HS-27A (cell line): Measurements from ENCODE around the gene APOA1.
A peak's percentile ranks its signal among the peaks of the same experiment; 100 is the strongest.

Source experiments
- DNase-seq: peaks from one replicate; pipeline ENCODE4 v3.0.0-alpha.2; 2012; ENCODE audit warnings: low read depth, missing footprints

Gene APOA1

DNA sequence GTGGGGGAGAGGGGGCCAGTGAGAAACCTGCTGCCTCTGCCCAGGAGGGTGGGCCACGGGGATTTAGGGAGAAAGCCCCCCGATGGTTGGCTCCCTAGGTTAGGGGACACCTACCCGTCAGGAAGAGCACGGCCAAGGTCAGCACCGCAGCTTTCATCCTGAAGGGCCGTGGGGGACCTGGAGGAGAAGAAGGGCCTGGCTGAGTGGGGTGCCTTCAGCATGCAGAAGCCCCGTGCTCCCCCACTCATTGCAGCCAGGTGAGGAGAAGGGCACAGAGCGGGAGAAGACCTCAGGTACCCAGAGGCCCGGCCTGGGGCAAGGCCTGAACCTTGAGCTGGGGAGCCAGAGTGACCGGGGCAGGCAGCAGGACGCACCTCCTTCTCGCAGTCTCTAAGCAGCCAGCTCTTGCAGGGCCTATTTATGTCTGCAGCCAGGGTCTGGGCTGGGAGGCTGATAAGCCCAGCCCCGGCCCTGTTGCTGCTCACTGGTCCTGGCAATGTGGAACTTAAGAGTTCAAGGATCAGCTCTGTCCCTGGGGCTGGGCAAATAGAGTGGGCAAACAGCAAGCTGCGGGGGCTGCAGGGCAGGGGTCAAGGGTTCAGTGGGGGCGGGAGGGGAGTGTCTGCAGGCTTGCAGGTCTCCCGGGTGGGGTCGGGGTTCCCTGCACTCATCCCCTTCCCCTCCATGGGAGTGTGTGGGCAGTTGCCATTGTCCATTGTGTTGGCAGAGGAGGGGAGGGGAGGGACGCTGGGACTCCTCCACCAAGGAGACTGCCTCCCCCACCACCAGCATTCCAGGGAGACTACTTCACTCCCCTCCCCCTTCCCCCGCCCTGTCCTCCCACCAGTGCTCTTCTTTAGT, at the start of gene APOA1:
TSS of gene APOA1 (minus strand) at position 392 of the 861 bp plus-strand sequence. CDS start at position 157, 235 bp downstream.
- no peak for DNase-seq

GRCh38 chr11:116885951-116886655, 48.7 kb upstream of the APOA1 start:
- DNase-seq: no peak

DNA sequence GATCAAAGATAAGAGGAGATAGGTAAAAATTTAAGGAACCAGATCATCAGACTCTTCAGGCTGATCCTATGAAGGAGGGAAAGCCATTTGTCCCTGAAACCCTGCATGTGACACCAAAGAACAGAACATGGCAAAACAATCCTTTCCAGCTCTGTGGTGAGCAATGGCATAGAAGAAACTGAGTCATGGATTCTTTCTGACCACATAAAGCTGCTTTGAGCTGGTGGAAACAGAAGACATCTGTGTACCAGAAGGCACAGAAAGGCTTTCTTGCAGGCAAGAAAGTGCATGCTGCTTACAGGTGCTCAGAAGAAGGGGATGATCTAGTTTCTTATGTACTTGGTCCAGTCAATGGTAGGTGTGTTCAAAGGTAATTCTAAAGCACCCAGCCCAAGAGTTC, 45.0 kb upstream of the APOA1 start:
- DNase-seq: no peak

DNA sequence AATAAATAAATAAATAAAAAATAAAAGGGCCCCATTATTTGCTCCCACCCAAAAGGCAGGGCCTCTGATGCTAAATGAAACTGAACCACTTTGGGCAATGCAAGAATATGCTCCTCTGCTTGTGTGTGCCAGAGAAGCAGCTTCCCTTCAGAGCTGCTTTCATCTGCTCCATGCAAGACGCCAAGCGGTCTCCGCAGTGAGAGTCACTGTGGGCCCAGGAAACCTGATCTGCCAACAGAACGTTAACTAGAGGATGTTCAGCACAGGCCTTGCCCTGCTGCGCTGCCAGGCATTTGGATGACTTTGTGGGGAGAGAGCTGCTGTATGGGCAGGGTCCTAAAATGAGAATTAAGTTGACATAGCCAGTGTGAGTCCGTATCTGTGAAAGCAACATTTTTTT, 43.7 kb upstream of the APOA1 start:
- no peak for DNase-seq

DNA sequence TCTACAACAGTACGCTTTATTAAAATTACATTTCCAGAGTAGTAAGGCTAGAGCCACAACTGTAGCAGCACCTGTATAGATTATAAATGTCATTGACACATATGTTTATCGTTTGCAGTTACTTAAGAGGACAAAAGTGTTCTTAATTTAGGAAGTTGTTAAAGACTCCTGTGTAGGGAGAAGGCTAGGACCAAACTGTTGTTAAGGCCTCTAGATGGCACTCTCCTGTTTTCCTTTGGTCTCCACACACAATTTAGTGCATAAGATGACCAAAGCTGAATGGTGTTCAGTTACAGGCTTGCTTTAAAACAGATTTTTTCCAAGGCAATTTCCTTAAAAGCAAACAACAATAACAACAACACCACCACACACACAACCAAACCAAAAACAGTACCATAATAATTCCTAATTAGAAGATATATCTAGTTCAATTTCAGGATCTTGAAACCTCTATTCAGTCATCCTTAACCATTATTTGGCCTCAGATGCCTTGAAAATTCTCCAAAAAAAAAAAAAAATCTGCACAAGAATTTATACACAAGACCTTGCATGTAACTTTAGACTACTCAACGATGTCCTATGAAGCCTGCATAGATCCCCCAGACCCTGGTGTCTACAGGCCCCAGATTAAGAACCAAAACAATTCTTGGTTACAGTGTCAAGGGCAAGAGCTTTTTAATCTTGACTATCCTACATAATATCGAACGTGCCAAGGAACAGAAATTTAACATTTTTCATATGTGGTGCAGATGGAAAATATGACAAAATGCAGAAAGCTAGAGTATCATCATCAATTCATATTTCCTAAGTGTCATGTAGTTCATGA, 42.6 kb upstream of the APOA1 start:
- peak; percentile 23 for DNase-seq

DNA sequence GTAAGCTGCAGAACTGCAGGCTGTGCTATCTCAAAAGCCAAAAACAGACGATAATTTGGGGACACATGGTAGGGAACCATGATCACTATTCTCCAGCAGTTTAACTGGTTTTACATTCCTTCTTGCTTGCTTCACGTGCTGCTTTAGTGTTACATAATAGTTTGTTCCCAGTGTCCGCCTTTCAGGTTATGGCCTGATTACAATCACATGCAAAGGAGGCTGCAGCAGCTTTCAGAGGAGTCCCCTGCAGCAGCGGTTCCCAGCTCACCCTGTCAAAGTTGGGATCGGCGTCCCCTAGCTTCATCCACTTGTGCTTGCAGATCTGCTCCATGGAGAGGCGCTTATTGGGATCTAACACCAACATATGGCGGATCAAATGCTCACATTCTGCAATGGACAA, 39.2 kb upstream of the APOA1 start:
- no peak for DNase-seq

DNA sequence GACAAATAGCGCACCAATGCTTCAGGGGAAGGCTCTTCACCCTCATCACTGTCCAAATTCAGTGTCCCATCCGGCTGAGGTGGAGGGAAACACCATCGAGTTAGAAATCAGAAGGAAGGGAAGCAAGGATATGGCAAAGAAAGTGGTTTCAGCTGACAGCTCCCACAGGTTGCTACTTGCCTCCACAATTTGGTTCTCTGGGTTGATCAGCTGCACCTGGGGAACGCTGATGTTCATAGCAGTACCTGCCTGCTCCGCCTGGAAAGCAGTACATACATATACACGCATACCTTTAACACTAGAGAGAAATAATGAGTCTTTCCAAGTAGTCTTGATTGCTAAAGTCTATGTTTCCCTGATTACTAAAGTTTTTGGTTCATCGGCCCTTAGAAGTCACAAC, 37.8 kb upstream of the APOA1 start:
- DNase-seq: no peak

GRCh38 chr11:116874251-116874650, 36.8 kb upstream of the APOA1 start:
- no peak for DNase-seq

DNA sequence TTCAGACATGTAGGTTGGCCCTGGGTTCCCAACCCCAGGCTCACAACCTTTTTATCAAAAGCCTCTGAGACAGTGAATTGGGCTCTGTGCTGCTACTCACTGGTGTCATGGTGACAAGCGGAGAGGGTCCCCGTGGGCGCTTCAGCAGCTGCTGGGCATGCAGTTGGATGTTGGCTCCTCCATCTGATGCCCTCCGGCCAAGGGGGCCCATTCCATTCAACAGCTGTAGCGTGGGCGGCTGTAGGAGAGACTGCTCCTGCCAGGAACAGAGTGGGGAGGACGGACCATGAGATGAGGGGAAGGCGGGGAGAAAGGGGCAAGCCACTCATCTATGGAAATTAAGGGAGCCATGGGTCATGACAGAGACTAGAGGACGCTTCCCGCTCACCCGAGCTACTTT, 36.0 kb upstream of the APOA1 start:
- DNase-seq: no peak

GRCh38 chr11:116871248-116871647, 33.8 kb upstream of the APOA1 start:
- no peak for DNase-seq

GRCh38 chr11:116870054-116870453, 32.6 kb upstream of the APOA1 start:
- DNase-seq: no peak

DNA sequence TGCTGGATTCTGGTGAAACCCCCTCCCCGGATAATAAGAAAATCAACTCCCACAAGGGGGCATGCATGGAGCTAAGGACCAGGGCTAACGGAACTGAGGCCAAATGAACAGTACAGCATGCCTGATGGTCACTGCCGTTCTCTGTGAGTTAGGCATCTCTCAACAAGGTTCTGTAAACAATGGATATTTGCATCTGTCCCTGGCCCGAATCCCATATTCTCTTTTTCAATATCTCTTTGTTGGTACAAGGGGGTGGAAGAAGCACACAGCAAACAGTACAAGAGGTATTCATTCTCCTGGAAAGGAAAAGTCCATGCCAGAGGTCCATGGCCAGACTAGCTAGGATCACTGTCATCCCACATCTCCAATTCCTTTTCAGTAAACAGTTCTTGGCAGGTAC, 32.2 kb upstream of the APOA1 start:
- DNase-seq: no peak

DNA sequence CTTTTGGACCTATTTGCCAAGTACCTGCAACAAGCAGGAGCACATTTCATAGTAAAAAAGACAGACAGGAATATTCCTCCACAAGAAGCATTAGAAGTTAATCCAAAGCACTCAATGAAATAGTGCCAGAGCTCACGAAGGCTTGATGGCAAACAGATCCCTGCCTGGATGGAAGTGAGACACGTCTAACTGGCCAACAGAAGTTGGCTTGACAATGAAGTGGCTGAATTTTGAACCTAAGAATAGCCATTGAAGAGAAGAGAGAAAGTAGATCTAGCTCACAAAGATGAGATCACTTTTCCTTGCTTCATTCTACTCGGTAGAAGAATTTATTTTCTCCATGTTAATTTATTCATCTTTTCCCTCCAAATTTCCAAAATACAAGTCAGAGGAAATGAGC, 30.6 kb upstream of the APOA1 start:
- no peak for DNase-seq

DNA sequence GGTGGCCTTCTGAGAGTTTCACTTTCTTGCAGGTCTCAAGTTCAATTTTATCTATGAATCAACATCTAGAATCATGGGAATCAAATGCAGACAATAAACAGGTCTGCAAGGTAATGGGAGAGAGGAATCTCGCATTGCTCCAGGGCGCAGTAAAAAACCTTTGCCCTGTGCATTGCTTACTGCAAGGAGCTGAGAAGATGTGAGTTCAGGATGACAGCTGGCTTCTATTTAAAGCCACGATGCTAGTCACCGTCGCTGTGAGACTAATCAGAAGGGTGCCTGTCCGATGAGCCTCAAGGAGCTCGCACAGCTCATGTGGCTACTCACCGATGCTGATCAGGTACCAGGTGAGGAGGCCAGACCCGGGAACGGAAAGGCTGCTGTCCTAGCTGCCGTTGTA, 30.2 kb upstream of the APOA1 start:
- DNase-seq: no peak

DNA sequence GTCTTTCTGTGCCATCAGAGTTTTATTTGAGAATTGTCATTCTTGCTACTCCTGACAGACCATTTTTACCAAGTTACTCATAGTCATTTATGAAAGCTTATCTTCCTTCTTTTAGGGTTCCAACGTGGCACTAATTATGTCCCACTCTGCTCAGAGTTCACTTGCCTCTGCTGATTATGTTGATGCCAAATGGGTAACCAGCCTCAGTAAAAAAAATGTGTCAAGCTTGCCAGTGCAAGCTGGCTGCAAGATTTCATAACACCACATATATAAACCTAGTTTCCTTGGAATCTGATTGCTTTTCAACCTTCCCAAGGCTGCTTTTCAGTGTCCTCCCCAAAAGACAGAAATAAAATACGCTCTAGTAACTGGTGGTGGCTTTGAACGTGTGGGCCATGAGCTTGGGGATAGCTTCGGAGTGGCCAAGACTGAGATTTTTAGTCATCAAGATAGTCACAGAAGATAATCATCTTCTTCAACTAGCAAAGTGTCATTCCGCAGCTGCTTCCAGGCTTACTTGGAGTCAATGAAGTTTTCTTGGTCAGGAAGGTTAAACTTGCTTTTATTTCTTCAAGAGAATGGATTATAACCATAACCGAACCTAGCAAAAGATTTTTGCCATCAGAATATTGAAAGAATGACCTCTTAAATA, 29.5 kb upstream of the APOA1 start:
- DNase-seq: no peak

DNA sequence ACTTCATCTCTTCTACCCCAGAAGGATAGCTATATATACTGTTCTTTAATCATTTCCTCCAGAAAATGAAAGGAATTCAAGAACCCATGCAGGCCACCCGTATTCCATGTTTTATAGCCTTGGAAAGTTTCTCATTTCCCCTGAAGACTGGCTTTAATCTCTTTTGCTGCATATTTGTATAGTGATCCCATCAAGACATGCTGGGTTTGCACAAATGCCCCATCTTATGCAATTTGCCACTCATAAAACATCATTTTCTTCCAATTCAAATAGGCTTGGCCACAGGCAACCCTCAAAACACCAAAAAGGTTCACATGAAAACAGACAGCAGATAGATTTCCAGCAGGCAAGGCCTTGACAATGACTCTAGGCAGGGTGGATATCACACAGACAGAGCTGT, 28.3 kb upstream of the APOA1 start:
- DNase-seq: no peak

- no peak for DNase-seq
Observed at GRCh38 chr11:116864531-116864930, 27.1 kb upstream of the APOA1 start.

- DNase-seq: no peak
Observed at GRCh38 chr11:116862951-116863350, 25.5 kb upstream of the APOA1 start.

DNA sequence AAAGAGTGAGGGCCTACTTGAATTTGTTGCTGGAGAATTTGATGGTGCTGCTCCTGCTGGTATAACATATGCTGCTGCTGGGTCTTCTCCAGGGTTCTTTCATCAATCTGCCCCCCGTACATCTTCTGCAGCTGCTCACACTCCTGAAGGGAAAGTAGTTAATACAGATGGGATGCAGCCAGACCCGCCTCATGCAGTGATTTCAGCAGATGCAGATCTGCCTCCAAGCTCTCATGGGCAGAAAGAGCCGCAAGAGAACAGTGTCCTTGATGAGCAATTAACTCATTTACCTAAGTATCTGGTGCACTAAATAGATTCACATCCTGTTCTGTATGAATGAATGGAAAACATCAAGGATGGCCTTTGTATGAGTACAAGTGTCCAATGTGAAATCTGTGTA, 24.8 kb upstream of the APOA1 start:
- DNase-seq: no peak

GRCh38 chr11:116861539-116861938, 24.1 kb upstream of the APOA1 start:
- no peak for DNase-seq

GRCh38 chr11:116860303-116860702, 22.9 kb upstream of the APOA1 start:
- DNase-seq: no peak

GRCh38 chr11:116859175-116859574, 21.8 kb upstream of the APOA1 start:
- DNase-seq: no peak
